Pons (tissue), 1 donor: ENCODE measurements around the gene MBNL1.
"Not testable (repeated sequence)": the region's sequence is repeated elsewhere in the genome, so short reads cannot be mapped to it uniquely, and the experiment has no call there.

ENCODE experiments used
- DNase-seq: peaks from one replicate; pipeline ENCODE4 v3.0.0-alpha.2; 2016; ENCODE audit warnings: low spot score

Gene MBNL1

GRCh38 chr3:152319831-152320617 lies 51.3 kb downstream of the MBNL1 start:
- peak; percentile 67 for DNase-seq

- peak; percentile 58 for DNase-seq
Measured at GRCh38 chr3:152321200-152321954, 52.6 kb downstream of the MBNL1 start.

- DNase-seq: no peak
Measured at GRCh38 chr3:152321955-152322377, 53.2 kb downstream of the MBNL1 start.

- no peak for DNase-seq
Measured at GRCh38 chr3:152322756-152323155, 54.0 kb downstream of the MBNL1 start.

GRCh38 chr3:152323834-152324233 lies 55.1 kb downstream of the MBNL1 start:
- DNase-seq: no peak

GRCh38 chr3:152325136-152325535 lies 56.4 kb downstream of the MBNL1 start:
- no peak for DNase-seq

GRCh38 chr3:152327203-152327602 lies 58.5 kb downstream of the MBNL1 start:
- DNase-seq: no peak

- DNase-seq: no peak
Measured at GRCh38 chr3:152328841-152329240, 60.1 kb downstream of the MBNL1 start.

- DNase-seq: no peak
Measured at GRCh38 chr3:152330559-152330958, 61.8 kb downstream of the MBNL1 start.

GRCh38 chr3:152331018-152331541 lies 62.4 kb downstream of the MBNL1 start:
- DNase-seq: no peak

- no peak for DNase-seq
Measured at GRCh38 chr3:152331998-152332397, 63.3 kb downstream of the MBNL1 start.

- DNase-seq: no peak
Measured at GRCh38 chr3:152333928-152334327, 65.2 kb downstream of the MBNL1 start.

GRCh38 chr3:152334761-152335160 lies 66.0 kb downstream of the MBNL1 start:
- DNase-seq: no peak

GRCh38 chr3:152335273-152335672 lies 66.5 kb downstream of the MBNL1 start:
- no peak for DNase-seq

GRCh38 chr3:152337337-152337736 lies 68.6 kb downstream of the MBNL1 start:
- DNase-seq: not testable (repeated sequence)

GRCh38 chr3:152338159-152338720 lies 69.5 kb downstream of the MBNL1 start:
- no peak for DNase-seq

- DNase-seq: no peak
Measured at GRCh38 chr3:152339881-152340505, 71.3 kb downstream of the MBNL1 start.

GRCh38 chr3:152345233-152345632 lies 76.5 kb downstream of the MBNL1 start:
- DNase-seq: no peak

GRCh38 chr3:152346058-152346457 lies 77.3 kb downstream of the MBNL1 start:
- no peak for DNase-seq

- no peak for DNase-seq
Measured at GRCh38 chr3:152346740-152347139, 78.0 kb downstream of the MBNL1 start.

- no peak for DNase-seq
Measured at GRCh38 chr3:152348436-152349177, 79.9 kb downstream of the MBNL1 start.

- DNase-seq: no peak
Measured at GRCh38 chr3:152349392-152349791, 80.7 kb downstream of the MBNL1 start.
